Thyroid gland (tissue), 4 donors: ENCODE measurements around the gene INPP5A.

ENCODE experiments used
- POLR2A ChIP-seq, 2 donors: fragments of 450-650 bp; IDR thresholded peaks; one replicate each; pipeline ENCODE4 v1.6.1; 2017; ENCODE audit warnings: antibody characterized with exemption in 2 of 2, mild to moderate bottlenecking in 2 of 2, moderate library complexity in 1 of 2
- TF ChIP-seq, protein P1 (sequence below), 6 experiments: fragments of 200-600 bp in 3 of 6; fragments of 450-650 bp in 3 of 6; sonication (generic) in 3 of 6; IDR thresholded peaks; one replicate each; pipeline ENCODE4 v1.5.1; 2016 to 2019; ENCODE audit warnings: antibody characterized with exemption in 6 of 6, mild to moderate bottlenecking in 2 of 6, inconsistent platforms in 1 of 6, moderate library complexity in 1 of 6

DNA sequence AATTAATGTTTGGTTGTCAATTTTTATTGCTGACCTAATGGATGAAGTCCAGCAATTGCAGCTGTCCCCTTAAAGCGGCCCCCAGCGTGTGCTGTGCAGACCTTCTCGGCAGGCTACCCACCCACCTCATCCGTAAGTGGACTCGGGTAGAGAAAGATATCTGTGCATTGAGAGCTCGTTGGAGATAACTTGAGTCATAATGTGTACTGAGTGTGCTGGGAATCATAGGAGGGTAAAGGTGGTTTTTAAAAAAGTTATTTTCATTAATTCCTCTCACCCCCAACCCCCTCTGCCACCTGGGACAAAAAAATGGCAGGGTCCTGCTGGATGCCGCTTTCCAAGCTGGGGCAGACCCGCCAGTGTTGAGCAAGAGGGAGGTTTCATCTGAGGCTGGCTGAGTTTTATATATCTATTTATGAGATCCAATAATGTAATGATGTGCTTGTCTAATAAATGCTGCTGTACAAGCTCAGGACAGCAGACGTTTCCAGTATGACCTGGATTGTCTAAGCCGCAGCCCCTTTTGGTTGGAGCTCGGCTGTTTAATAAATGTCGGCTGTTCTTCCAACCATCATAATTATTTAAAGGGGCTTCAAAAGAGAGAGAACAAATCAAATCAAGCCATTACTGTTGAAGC lies 129.2 kb downstream of the INPP5A start:
- TF ChIP-seq, protein P1, sequence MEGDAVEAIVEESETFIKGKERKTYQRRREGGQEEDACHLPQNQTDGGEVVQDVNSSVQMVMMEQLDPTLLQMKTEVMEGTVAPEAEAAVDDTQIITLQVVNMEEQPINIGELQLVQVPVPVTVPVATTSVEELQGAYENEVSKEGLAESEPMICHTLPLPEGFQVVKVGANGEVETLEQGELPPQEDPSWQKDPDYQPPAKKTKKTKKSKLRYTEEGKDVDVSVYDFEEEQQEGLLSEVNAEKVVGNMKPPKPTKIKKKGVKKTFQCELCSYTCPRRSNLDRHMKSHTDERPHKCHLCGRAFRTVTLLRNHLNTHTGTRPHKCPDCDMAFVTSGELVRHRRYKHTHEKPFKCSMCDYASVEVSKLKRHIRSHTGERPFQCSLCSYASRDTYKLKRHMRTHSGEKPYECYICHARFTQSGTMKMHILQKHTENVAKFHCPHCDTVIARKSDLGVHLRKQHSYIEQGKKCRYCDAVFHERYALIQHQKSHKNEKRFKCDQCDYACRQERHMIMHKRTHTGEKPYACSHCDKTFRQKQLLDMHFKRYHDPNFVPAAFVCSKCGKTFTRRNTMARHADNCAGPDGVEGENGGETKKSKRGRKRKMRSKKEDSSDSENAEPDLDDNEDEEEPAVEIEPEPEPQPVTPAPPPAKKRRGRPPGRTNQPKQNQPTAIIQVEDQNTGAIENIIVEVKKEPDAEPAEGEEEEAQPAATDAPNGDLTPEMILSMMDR (IDR thresholded peaks at IDR 0.05): no peak
- no peak for TF ChIP-seq POLR2A (IDR thresholded peaks at IDR 0.05)
